AG09319 (cell line): ENCODE results near the gene ACOXL.
"Not testable (repeated sequence)": the region's sequence is repeated elsewhere in the genome, so short reads cannot be mapped to it uniquely, and the experiment has no call there.

Source experiments
- DNase-seq: peaks from one replicate; pipeline ENCODE4 v3.0.0-alpha.2; 2010; ENCODE audit warnings: low read depth; ENCODE audit errors: extremely low read depth
- CTCF ChIP-seq: IDR thresholded peaks from 2 replicates; pipeline ENCODE4 v1.5.1; 2011; ENCODE audit warnings: low read depth, mild to moderate bottlenecking, inconsistent platforms, low read length, moderate library complexity

Gene ACOXL

GRCh38 chr2:110853516-110853915 lies 121.1 kb downstream of the ACOXL start:
- DNase-seq: no peak
- peak; percentile 44 for TF ChIP-seq CTCF

GRCh38 chr2:110853948-110854347 lies 121.6 kb downstream of the ACOXL start:
- no peak for TF ChIP-seq CTCF
- no peak for DNase-seq

- TF ChIP-seq CTCF: no peak; the same call in 1 of the 2 replicates
- no peak for DNase-seq
Measured at GRCh38 chr2:110854355-110855081, 122.1 kb downstream of the ACOXL start.

- not testable (repeated sequence) for DNase-seq
Measured at GRCh38 chr2:110855841-110856240, 123.5 kb downstream of the ACOXL start.

DNA sequence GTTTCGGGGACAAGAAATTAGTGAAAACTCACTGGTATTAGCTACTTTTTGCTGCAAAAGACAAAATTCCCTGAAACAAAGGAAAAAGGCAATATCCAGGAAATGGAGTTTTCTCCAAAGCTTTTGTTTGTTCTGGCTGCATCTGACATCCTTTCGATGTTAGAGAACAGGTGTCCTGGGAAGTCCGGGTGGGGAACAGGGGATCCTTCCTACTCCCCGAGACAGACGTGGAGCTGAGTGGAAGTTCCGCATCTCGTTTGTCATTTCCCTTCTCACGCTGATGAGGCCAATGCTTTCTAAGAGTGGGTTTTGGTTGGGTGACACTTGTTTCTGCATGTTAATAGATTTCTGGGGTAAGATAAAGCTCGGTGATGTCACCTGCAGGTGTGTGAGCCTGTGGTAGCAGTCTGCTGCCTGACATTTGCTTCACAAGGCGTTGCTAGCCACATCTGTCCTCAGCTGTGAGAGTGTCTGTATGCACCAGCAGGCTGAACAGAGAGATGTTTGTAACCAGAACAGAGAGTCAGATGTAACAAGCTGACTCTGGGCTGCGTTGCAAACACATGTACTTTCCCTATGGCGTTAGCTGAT lies 125.9 kb downstream of the ACOXL start:
- no peak for TF ChIP-seq CTCF
- DNase-seq: no peak

GRCh38 chr2:110858993-110859701 lies 126.8 kb downstream of the ACOXL start:
- no peak for DNase-seq
- TF ChIP-seq CTCF: no peak

- DNase-seq: no peak
- no peak for TF ChIP-seq CTCF
Measured at GRCh38 chr2:110860630-110861029, 128.3 kb downstream of the ACOXL start.
